ENCODE data around the gene GNAI1. TPM values are rescaled to one million over a fixed set of nuclear protein-coding genes. Genes with fewer than 3 reads are reported as not detected.

The GNAI1 gene
- total and polyA plus RNA-seq, 4 donors, result 10.3 to 20.7 (median 16.0) TPM

DNA sequence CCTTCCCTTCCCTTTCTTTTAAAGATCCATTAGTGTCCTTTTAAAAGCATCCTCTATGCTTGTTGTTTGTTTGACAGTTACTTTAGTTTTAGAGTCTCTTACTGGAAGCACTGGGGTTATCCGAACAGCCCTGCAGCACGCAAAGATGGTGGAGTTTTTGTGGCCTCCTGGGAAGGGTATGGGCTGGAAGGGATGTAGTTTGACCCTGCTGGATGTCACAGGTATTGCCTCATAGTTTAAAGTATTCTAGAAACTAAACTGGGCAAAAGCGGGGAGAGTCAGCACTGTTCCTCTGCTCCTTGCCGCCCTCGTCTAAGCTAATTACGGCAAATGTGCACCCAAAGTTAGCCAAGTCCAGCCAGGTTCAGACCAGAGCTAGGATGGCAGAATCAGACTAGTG, 35.8 kb upstream of the GNAI1 start:
- Histone ChIP-seq H3K9me3 (ENCODE audit: control insufficient read depth, low read length) (peaks cover 2% of the 10 kb centered on the region), H3K27ac (ENCODE audit: low read depth in 1 of 2, low read length in 2 of 2) (no peak overlapping the region), H3K4me3 (ENCODE audit: low read length in 2 of 2) (no peak overlapping the region), H3K36me3 (ENCODE audit: control insufficient read depth in 1 of 2, insufficient read depth in 2 of 2, low read length in 1 of 2) (no peaks in the 10 kb centered on the region), H3K4me1 (ENCODE audit: control insufficient read depth in 1 of 2, insufficient read depth in 2 of 2, low read length in 2 of 2) (no peaks in the 10 kb centered on the region), H3K27me3 (ENCODE audit: control insufficient read depth in 1 of 2, insufficient read depth in 2 of 2, low read length in 1 of 2) (no peaks in the 10 kb centered on the region)
- ATAC-seq (ENCODE audit: low FRiP score) (no peak), DNase-seq (no peak)
- intact Hi-C loops (cut with DNase I), result loop anchor here (5.0 kb wide), 1 partner anchor 294 kb away; no protein-coding TSS in a partner anchor
- 91 to 92% methylated on average over 6 of the region's 6 CpGs for WGBS, 2 donors

DNA sequence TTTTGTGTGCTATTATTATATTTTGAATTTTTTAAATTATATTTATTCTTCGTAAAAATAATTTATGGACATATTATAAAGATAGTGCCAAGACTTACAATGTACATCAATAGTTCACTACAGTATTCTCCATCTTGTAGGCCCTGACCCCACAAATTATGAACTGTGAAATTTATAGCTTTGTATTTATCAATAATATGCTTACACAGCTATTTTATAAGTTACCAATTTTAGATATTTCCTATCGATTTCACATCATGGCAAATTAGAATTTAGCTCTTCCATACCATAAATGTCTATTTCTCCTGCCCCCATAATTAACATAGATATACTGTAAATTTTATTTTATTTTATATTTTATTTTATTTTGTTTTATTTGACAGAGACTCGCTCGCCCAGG, 34.4 kb upstream of the GNAI1 start:
- intact Hi-C loops (cut with DNase I), result no loop called here
- H3K27me3 ChIP-seq (ENCODE audit: control insufficient read depth in 1 of 2, insufficient read depth in 2 of 2, low read length in 1 of 2), result no peaks in the 10 kb centered on the region
- ATAC-seq (ENCODE audit: low FRiP score), result no peak
- no peaks in the 10 kb centered on the region for H3K36me3 ChIP-seq (ENCODE audit: control insufficient read depth in 1 of 2, insufficient read depth in 2 of 2, low read length in 1 of 2)
- H3K27ac ChIP-seq (ENCODE audit: low read depth in 1 of 2, low read length in 2 of 2), result no peak overlapping the region
- H3K9me3 ChIP-seq (ENCODE audit: control insufficient read depth, low read length), result peaks cover 2% of the 10 kb centered on the region
- no peaks in the 10 kb centered on the region for H3K4me1 ChIP-seq (ENCODE audit: control insufficient read depth in 1 of 2, insufficient read depth in 2 of 2, low read length in 2 of 2)
- no peak overlapping the region for H3K4me3 ChIP-seq (ENCODE audit: low read length in 2 of 2)
- no peak for DNase-seq
- WGBS, 2 donors, result 95 to 96% methylated on average over 4 of the region's 4 CpGs

GRCh38 chr7:80105701-80106408, 28.8 kb upstream of the GNAI1 start:
- intact Hi-C loops (cut with DNase I), result no loop called here
- Histone ChIP-seq H3K27me3 (ENCODE audit: control insufficient read depth in 1 of 2, insufficient read depth in 2 of 2, low read length in 1 of 2) (no peaks in the 10 kb centered on the region), H3K36me3 (ENCODE audit: control insufficient read depth in 1 of 2, insufficient read depth in 2 of 2, low read length in 1 of 2) (no peaks in the 10 kb centered on the region), H3K4me3 (ENCODE audit: low read length in 2 of 2) (no peak overlapping the region), H3K9me3 (ENCODE audit: control insufficient read depth, low read length) (peaks cover 2% of the 10 kb centered on the region), H3K4me1 (ENCODE audit: control insufficient read depth in 1 of 2, insufficient read depth in 2 of 2, low read length in 2 of 2) (no peaks in the 10 kb centered on the region), H3K27ac (ENCODE audit: low read depth in 1 of 2, low read length in 2 of 2) (no peak overlapping the region)
- WGBS, 2 donors, result 91 to 96% methylated on average over 3 of the region's 3 CpGs
- no peak for ATAC-seq (ENCODE audit: low FRiP score)
- no peak for DNase-seq

DNA sequence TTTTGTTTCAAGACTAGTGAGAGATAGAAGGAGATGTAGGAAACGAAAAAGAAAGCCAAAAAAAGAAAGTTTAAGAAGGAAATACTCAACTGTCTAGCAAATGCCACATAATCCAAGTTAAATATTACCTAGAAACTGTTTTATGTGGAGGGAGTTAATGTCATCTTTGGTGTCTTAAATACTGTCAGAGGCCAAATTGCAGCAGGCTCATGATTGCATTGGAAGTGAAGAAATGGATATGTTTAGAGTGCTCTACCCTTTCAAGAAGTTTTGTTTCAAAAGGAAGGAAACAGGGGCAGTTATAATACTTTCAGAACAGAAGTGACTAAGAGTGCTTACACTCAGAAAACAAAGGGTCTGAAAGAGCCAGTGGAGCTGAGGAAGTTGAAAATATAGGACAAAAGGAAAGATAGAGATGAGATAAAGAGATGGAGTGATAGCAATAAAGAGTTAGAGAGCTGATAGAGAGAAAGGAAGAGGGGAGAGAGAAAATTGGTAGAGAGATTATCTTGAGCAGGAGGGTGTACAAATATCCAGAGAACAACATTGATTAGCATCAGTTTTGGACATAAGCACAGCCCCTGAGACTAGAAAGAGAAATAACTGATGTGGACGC, 28.0 kb upstream of the GNAI1 start:
- WGBS, 2 donors, result 44 to 55% methylated on average over 2 of the region's 2 CpGs
- DNase-seq (no peak), ATAC-seq (ENCODE audit: low FRiP score) (no peak)
- H3K9me3 ChIP-seq (ENCODE audit: control insufficient read depth, low read length), result peaks cover 2% of the 10 kb centered on the region
- H3K4me3 ChIP-seq (ENCODE audit: low read length in 2 of 2), result no peak overlapping the region
- intact Hi-C loops (cut with DNase I), result no loop called here
- no peaks in the 10 kb centered on the region for H3K27me3 ChIP-seq (ENCODE audit: control insufficient read depth in 1 of 2, insufficient read depth in 2 of 2, low read length in 1 of 2)
- H3K4me1 ChIP-seq (ENCODE audit: control insufficient read depth in 1 of 2, insufficient read depth in 2 of 2, low read length in 2 of 2), result no peaks in the 10 kb centered on the region
- no peak overlapping the region for H3K27ac ChIP-seq (ENCODE audit: low read depth in 1 of 2, low read length in 2 of 2)
- H3K36me3 ChIP-seq (ENCODE audit: control insufficient read depth in 1 of 2, insufficient read depth in 2 of 2, low read length in 1 of 2), result no peaks in the 10 kb centered on the region

- ATAC-seq (ENCODE audit: low FRiP score), result no peak
- H3K27ac ChIP-seq (ENCODE audit: low read depth in 1 of 2, low read length in 2 of 2), result no peak overlapping the region
- WGBS, 2 donors, result 57 to 80% methylated on average over 1 of the region's 1 CpG
- intact Hi-C loops (cut with DNase I), result no loop called here
- no peaks in the 10 kb centered on the region for H3K36me3 ChIP-seq (ENCODE audit: control insufficient read depth in 1 of 2, insufficient read depth in 2 of 2, low read length in 1 of 2)
- no peaks in the 10 kb centered on the region for H3K4me1 ChIP-seq (ENCODE audit: control insufficient read depth in 1 of 2, insufficient read depth in 2 of 2, low read length in 2 of 2)
- no peak for DNase-seq
- no peaks in the 10 kb centered on the region for H3K9me3 ChIP-seq (ENCODE audit: control insufficient read depth, low read length)
- no peaks in the 10 kb centered on the region for H3K27me3 ChIP-seq (ENCODE audit: control insufficient read depth in 1 of 2, insufficient read depth in 2 of 2, low read length in 1 of 2)
- no peak overlapping the region for H3K4me3 ChIP-seq (ENCODE audit: low read length in 2 of 2)
Measured at GRCh38 chr7:80107278-80107677, 27.4 kb upstream of the GNAI1 start.

DNA sequence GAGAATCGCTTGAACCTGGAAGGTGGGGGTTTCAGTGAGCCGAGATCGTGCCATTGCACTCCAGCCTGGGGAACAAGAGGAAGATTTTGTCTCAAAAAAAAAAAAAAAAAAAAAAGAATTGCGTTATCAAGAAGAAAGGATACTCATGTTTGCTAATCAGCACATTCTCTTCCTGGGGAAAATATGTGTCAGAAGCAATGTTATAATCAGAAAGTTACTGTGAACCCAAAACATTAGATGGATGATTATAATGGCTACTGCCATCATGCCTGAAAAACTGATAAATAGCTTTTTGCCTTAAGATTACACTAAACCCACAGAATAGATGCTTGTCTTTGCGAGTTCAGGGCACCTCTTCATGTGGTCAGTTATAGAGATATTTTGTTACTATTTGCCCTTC, 24.3 kb upstream of the GNAI1 start:
- Histone ChIP-seq H3K36me3 (ENCODE audit: control insufficient read depth in 1 of 2, insufficient read depth in 2 of 2, low read length in 1 of 2) (no peaks in the 10 kb centered on the region), H3K27ac (ENCODE audit: low read depth in 1 of 2, low read length in 2 of 2) (no peak overlapping the region), H3K4me3 (ENCODE audit: low read length in 2 of 2) (no peak overlapping the region), H3K9me3 (ENCODE audit: control insufficient read depth, low read length) (no peaks in the 10 kb centered on the region), H3K4me1 (ENCODE audit: control insufficient read depth in 1 of 2, insufficient read depth in 2 of 2, low read length in 2 of 2) (no peaks in the 10 kb centered on the region), H3K27me3 (ENCODE audit: control insufficient read depth in 1 of 2, insufficient read depth in 2 of 2, low read length in 1 of 2) (no peaks in the 10 kb centered on the region)
- 97 to 98% methylated on average over 5 of the region's 5 CpGs for WGBS, 2 donors
- no peak for ATAC-seq (ENCODE audit: low FRiP score)
- DNase-seq, result no peak
- intact Hi-C loops (cut with DNase I), result no loop called here

- DNase-seq (no peak), ATAC-seq (ENCODE audit: low FRiP score) (no peak)
- Histone ChIP-seq H3K36me3 (ENCODE audit: control insufficient read depth in 1 of 2, insufficient read depth in 2 of 2, low read length in 1 of 2) (no peaks in the 10 kb centered on the region), H3K9me3 (ENCODE audit: control insufficient read depth, low read length) (no peaks in the 10 kb centered on the region), H3K27ac (ENCODE audit: low read depth in 1 of 2, low read length in 2 of 2) (no peak overlapping the region), H3K27me3 (ENCODE audit: control insufficient read depth in 1 of 2, insufficient read depth in 2 of 2, low read length in 1 of 2) (no peaks in the 10 kb centered on the region), H3K4me1 (ENCODE audit: control insufficient read depth in 1 of 2, insufficient read depth in 2 of 2, low read length in 2 of 2) (no peaks in the 10 kb centered on the region), H3K4me3 (ENCODE audit: low read length in 2 of 2) (no peak overlapping the region)
- intact Hi-C loops (cut with DNase I), result no loop called here
- WGBS, 2 donors, result 83 to 85% methylated on average over 4 of the region's 4 CpGs
Measured at GRCh38 chr7:80114159-80114558, 20.5 kb upstream of the GNAI1 start.

GRCh38 chr7:80124526-80125264, 9.9 kb upstream of the GNAI1 start:
- Histone ChIP-seq H3K4me1 (ENCODE audit: control insufficient read depth in 1 of 2, insufficient read depth in 2 of 2, low read length in 2 of 2) (no peaks in the 10 kb centered on the region), H3K27me3 (ENCODE audit: control insufficient read depth in 1 of 2, insufficient read depth in 2 of 2, low read length in 1 of 2) (no peaks in the 10 kb centered on the region), H3K36me3 (ENCODE audit: control insufficient read depth in 1 of 2, insufficient read depth in 2 of 2, low read length in 1 of 2) (no peaks in the 10 kb centered on the region), H3K9me3 (ENCODE audit: control insufficient read depth, low read length) (no peaks in the 10 kb centered on the region), H3K27ac (ENCODE audit: low read depth in 1 of 2, low read length in 2 of 2) (no peak overlapping the region), H3K4me3 (ENCODE audit: low read length in 2 of 2) (no peak overlapping the region)
- WGBS, 2 donors, result 72 to 73% methylated on average over 4 of the region's 4 CpGs
- intact Hi-C loops (cut with DNase I), result no loop called here
- DNase-seq (no peak), ATAC-seq (ENCODE audit: low FRiP score) (no peak)

Measured in aorta (tissue), 5 donors.